Activated CD8-positive, alpha-beta memory T cell treated with anti-CD3 and anti-CD28 coated beads, Interleukin-2, amount 50 U/mL, for 1 hour (primary cell): ENCODE data around the gene NECTIN3.

Experiments used
- DNase-seq: peaks from one replicate; pipeline ENCODE4 v3.0.0-alpha.2; 2020; ENCODE audit errors: extremely low read depth

The NECTIN3 gene

GRCh38 chr3:111081008-111081545 is 9.5 kb downstream of the NECTIN3 start:
- no peak for DNase-seq

GRCh38 chr3:111084911-111085310 is 13.3 kb downstream of the NECTIN3 start:
- no peak for DNase-seq

- no peak for DNase-seq
Measured at GRCh38 chr3:111087924-111088469, 16.4 kb downstream of the NECTIN3 start.

GRCh38 chr3:111096487-111097209 is 25.0 kb downstream of the NECTIN3 start:
- no peak for DNase-seq

- no peak for DNase-seq
Measured at GRCh38 chr3:111103807-111104206, 32.2 kb downstream of the NECTIN3 start.

GRCh38 chr3:111106993-111107661 is 35.5 kb downstream of the NECTIN3 start:
- DNase-seq: no peak

- no peak for DNase-seq
Measured at GRCh38 chr3:111107662-111108035, 36.0 kb downstream of the NECTIN3 start.

GRCh38 chr3:111112913-111113312 is 41.3 kb downstream of the NECTIN3 start:
- no peak for DNase-seq

GRCh38 chr3:111128884-111129283 is 57.3 kb downstream of the NECTIN3 start:
- no peak for DNase-seq

GRCh38 chr3:111130827-111131226 is 59.2 kb downstream of the NECTIN3 start:
- no peak for DNase-seq

- no peak for DNase-seq
Measured at GRCh38 chr3:111134302-111134701, 62.7 kb downstream of the NECTIN3 start.

GRCh38 chr3:111151438-111151837 is 79.8 kb downstream of the NECTIN3 start:
- DNase-seq: no peak

- no peak for DNase-seq
Measured at GRCh38 chr3:111152496-111152895, 80.9 kb downstream of the NECTIN3 start.

- no peak for DNase-seq
Measured at GRCh38 chr3:111156517-111156916, 84.9 kb downstream of the NECTIN3 start.

GRCh38 chr3:111159391-111159790 is 87.8 kb downstream of the NECTIN3 start:
- DNase-seq: no peak

GRCh38 chr3:111164621-111165020 is 93.0 kb downstream of the NECTIN3 start:
- no peak for DNase-seq

GRCh38 chr3:111165411-111165810 is 93.8 kb downstream of the NECTIN3 start:
- no peak for DNase-seq

- DNase-seq: no peak
Measured at GRCh38 chr3:111173328-111173900, 101.8 kb downstream of the NECTIN3 start.

- DNase-seq: no peak
Measured at GRCh38 chr3:111173906-111174305, 102.3 kb downstream of the NECTIN3 start.

GRCh38 chr3:111190518-111190917 is 118.9 kb downstream of the NECTIN3 start:
- DNase-seq: no peak

- DNase-seq: no peak
Measured at GRCh38 chr3:111193472-111193871, 121.9 kb downstream of the NECTIN3 start.

- DNase-seq: no peak
Measured at GRCh38 chr3:111194048-111194447, 122.4 kb downstream of the NECTIN3 start.

- no peak for DNase-seq
Measured at GRCh38 chr3:111197485-111197884, 125.9 kb downstream of the NECTIN3 start.
